Sigmoid colon (tissue), 7 donors: ENCODE data around the gene ADARB2. TPM values are rescaled to one million over a fixed set of nuclear protein-coding genes. Genes with fewer than 3 reads are reported as not detected.

Experiments used
- DNase-seq: peaks from one replicate; pipeline ENCODE4 v3.0.0-alpha.2; 2019
- H3K27ac ChIP-seq, 4 donors: fragments of 200-600 bp; sonication (generic); one replicate each; pipeline ENCODE4 v1.5.1; 2016 to 2019; ENCODE audit warnings: mild to moderate bottlenecking in 1 of 4
- H3K27me3 ChIP-seq, 3 donors: fragments of 200-600 bp; sonication (generic); one replicate each; pipeline ENCODE4 v1.5.1; 2019; ENCODE audit warnings: mild to moderate bottlenecking in 1 of 3
- H3K36me3 ChIP-seq, 4 donors: fragments of 200-600 bp; sonication (generic); one replicate each; pipeline ENCODE4 v1.5.1; 2016 to 2019
- H3K4me1 ChIP-seq, 4 donors: fragments of 200-600 bp; sonication (generic); one replicate each; pipeline ENCODE4 v1.5.1; 2017 to 2019
- H3K4me3 ChIP-seq, 4 donors: fragments of 200-600 bp; sonication (generic); one replicate each; pipeline ENCODE4 v1.5.1; 2017 to 2019; ENCODE audit warnings: mild to moderate bottlenecking in 2 of 4, moderate library complexity in 1 of 4
- H3K9me3 ChIP-seq, 4 donors: fragments of 200-600 bp in 3 of 4; sonication (generic) in 3 of 4; one replicate each; pipeline versions ENCODE4 v1.5.1 to v1.6.1; 2013 to 2019
- EP300 ChIP-seq, 4 donors: sonication (generic); formaldehyde crosslinking; IDR thresholded peaks; one replicate each; pipeline ENCODE4 v1.6.1; 2017; ENCODE audit warnings: antibody characterized with exemption in 4 of 4
- POLR2A ChIP-seq, 2 donors: fragments of 450-650 bp; IDR thresholded peaks; one replicate each; pipeline ENCODE4 v1.6.1; 2016; ENCODE audit warnings: antibody characterized with exemption in 2 of 2, mild to moderate bottlenecking in 2 of 2, moderate library complexity in 2 of 2
- POLR2AphosphoS5 ChIP-seq, 4 donors: sonication (generic); formaldehyde crosslinking; IDR thresholded peaks; one replicate each; pipeline ENCODE4 v1.6.1; 2017; ENCODE audit warnings: antibody characterized with exemption in 4 of 4
- WGBS, 2 donors: extraction: QIAGEN DNeasy Blood & Tissue Kit; methylation state at CpG; one replicate each; pipeline ENCODE4 v1.1.7; 2013; 5-methylcytosine and 5-hydroxymethylcytosine counted together
- intact Hi-C: fragments of 100-400 bp; cut with DNase I; formaldehyde crosslinking; loops from one replicate; pipeline ENCODE4 v1.15.1; 2023
- polyA plus RNA-seq, 3 donors: library from polyadenylated mRNA; stranded (reverse); fragments of 200-250 nt; gene quantifications; one replicate each; pipeline ENCODE4 v1.2.3, GENCODE V29; 2013
- total RNA-seq, 4 donors: library from RNA; depleted of rRNA; stranded (reverse); fragments of >200 nt; gene quantifications; one replicate each; pipeline ENCODE4 v1.1.0, GENCODE V29; 2016
- TF ChIP-seq, protein P1 (sequence below), 4 experiments: fragments of 450-650 bp in 3 of 4; fragments of 200-600 bp in 1 of 4; IDR thresholded peaks; one replicate each; pipeline ENCODE4 v1.5.1; 2016 to 2019; ENCODE audit warnings: antibody characterized with exemption in 4 of 4, mild to moderate bottlenecking in 3 of 4, moderate library complexity in 2 of 4
- donor health status: healthy with polysubstance abuse.
- donor health status: Bipolar disorder and iron deficiency.
- donor health status: healthy.

The ADARB2 gene
- total and polyA plus RNA-seq, 7 donors: 0.60 to 5.9 (median 3.5) TPM; not detected in 1

DNA sequence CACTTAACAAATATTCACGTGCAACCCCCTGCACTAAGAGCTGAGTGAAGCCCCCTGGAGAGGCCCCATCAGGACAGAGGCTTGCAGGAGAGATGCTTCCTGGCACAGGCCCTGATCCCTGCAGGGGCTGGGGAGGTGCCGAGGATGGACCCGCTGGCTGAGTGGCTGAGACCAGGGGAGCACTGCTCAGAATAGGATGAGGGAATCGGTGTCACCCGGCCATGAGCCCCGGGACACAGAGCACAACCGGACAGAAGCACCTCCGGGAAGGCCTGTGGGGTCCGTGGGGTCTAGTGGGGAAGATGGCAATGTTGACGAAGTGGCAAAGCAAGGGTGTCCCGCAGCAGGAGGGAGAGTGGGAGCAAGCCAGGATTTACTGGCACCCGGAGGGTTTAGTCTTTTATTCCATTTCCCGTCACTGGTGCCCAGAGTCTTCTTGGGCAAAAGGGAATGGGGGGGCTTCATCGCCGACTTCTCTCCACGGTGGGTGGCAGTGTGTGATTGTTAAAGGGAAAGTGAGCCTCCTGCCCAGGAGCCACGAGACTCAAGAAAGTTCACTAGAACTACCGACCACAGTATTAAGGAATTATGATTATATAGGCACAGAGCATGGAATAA is 140.7 kb downstream of the ADARB2 start:
- H3K36me3 ChIP-seq: no peaks in the 10 kb centered on the region
- H3K9me3 ChIP-seq: no peaks in the 10 kb centered on the region
- no peaks in the 10 kb centered on the region for H3K4me1 ChIP-seq
- H3K27ac ChIP-seq: no peak overlapping the region
- no peak overlapping the region for H3K4me3 ChIP-seq
- TF ChIP-seq, protein P1, sequence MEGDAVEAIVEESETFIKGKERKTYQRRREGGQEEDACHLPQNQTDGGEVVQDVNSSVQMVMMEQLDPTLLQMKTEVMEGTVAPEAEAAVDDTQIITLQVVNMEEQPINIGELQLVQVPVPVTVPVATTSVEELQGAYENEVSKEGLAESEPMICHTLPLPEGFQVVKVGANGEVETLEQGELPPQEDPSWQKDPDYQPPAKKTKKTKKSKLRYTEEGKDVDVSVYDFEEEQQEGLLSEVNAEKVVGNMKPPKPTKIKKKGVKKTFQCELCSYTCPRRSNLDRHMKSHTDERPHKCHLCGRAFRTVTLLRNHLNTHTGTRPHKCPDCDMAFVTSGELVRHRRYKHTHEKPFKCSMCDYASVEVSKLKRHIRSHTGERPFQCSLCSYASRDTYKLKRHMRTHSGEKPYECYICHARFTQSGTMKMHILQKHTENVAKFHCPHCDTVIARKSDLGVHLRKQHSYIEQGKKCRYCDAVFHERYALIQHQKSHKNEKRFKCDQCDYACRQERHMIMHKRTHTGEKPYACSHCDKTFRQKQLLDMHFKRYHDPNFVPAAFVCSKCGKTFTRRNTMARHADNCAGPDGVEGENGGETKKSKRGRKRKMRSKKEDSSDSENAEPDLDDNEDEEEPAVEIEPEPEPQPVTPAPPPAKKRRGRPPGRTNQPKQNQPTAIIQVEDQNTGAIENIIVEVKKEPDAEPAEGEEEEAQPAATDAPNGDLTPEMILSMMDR (IDR thresholded peaks at IDR 0.05): no peak
- no peak for TF ChIP-seq EP300 (IDR thresholded peaks at IDR 0.05)
- TF ChIP-seq POLR2AphosphoS5 (IDR thresholded peaks at IDR 0.05): no peak
- intact Hi-C loops: no loop called here
- DNase-seq: no peak
- H3K27me3 ChIP-seq: no peaks in the 10 kb centered on the region
- WGBS, 2 donors: 82 to 86% methylated on average over 18 of the region's 18 CpGs

DNA sequence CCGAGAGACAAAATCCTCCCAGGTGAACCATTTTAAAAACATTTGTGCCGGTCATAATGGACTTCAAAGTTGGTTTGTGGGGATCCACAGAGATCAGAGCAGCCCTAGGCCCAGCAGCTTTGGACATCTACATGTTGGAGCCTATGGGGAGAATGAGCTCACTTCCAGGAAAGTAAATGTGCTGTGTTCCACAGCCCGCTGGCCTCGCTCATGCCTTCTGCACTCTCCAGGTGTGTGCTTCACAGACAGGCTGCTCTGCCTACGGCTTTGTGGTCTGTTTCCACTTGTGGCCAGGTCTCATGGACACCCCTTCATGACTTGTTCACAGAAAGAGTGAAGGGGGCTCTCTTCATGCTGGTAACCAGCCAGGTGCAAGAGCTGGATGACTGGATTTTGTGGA is 141.6 kb downstream of the ADARB2 start:
- TF ChIP-seq POLR2A (IDR thresholded peaks at IDR 0.05): no peak
- TF ChIP-seq EP300 (IDR thresholded peaks at IDR 0.05): no peak
- TF ChIP-seq POLR2AphosphoS5 (IDR thresholded peaks at IDR 0.05): no peak
- TF ChIP-seq, protein P1 (IDR thresholded peaks at IDR 0.05): no peak
- no peak overlapping the region for H3K4me3 ChIP-seq
- H3K27me3 ChIP-seq: no peaks in the 10 kb centered on the region
- intact Hi-C loops: no loop called here
- H3K9me3 ChIP-seq: no peaks in the 10 kb centered on the region
- H3K36me3 ChIP-seq: no peaks in the 10 kb centered on the region
- no peaks in the 10 kb centered on the region for H3K4me1 ChIP-seq
- no peak overlapping the region for H3K27ac ChIP-seq
- WGBS, 2 donors: 86 to 87% methylated on average over 5 of the region's 5 CpGs
- no peak for DNase-seq

DNA sequence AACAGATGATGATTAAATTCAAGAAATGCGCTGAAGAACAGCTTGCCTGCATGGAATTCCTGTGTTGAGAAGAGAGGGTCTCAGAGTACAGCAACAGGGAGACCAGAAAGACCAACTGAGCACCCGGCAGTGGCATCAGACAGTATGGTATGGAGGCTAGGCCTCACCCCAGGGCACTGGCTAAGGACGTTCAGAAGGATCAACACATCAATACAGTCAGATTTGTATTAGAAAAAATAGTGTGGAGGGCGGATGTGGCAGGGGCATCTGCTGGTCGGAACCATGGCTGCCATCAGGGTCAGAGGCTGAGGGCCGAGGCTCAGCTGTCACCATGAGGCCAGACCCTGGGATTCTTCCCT is 142.1 kb downstream of the ADARB2 start:
- no peak for TF ChIP-seq POLR2AphosphoS5 (IDR thresholded peaks at IDR 0.05)
- TF ChIP-seq, protein P1 (IDR thresholded peaks at IDR 0.05): no peak
- no peak for TF ChIP-seq EP300 (IDR thresholded peaks at IDR 0.05)
- TF ChIP-seq POLR2A (IDR thresholded peaks at IDR 0.05): no peak
- intact Hi-C loops: no loop called here
- Histone ChIP-seq H3K4me1 (no peaks in the 10 kb centered on the region), H3K9me3 (no peaks in the 10 kb centered on the region), H3K27ac (no peak overlapping the region), H3K36me3 (no peaks in the 10 kb centered on the region), H3K27me3 (no peaks in the 10 kb centered on the region), H3K4me3 (no peak overlapping the region)
- no peak for DNase-seq
- WGBS, 2 donors: 67 to 81% methylated on average over 6 of the region's 6 CpGs

DNA sequence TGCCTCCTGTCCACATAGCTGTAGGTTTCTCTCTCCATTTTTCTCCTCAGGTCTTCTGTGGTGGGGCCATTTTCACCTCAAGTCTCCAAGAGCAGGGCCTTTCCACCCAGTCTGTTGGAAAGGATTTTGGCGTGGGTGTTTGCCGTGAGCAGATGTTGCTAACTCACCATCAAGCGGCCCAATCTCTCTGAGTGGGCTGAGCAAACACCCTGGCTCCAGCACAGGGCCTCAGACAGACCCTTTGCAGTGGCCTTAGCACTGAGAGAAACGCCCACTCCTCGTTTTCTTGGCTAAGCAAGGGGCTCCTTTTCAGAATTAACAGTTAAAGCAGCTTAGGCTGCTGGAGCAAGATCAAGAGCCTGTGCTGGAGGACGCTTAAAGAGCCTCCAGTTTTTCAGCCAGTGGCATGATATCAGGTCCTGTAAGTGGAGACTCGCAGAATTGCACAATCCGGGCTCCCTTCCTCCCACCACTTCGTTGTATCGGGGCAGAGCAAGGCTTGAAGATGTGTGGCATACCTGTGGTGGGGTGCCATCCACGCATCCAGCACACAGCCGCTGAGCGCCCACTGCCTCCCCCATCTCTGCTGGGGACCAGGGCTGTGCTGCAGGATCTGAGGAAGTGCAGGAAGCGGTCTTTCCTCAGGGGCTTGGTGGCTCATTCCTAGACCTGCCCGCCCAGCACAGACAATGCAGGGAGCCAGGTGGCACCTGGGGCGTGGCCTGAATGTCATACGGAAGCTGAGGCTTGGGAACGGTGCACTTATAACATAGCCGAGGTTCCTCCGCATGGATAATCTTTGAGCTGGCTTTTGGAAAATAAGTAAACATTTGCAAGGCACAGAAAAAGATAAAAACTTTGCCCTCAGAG is 142.7 kb downstream of the ADARB2 start:
- TF ChIP-seq POLR2A (IDR thresholded peaks at IDR 0.05) (no peak), EP300 (IDR thresholded peaks at IDR 0.05) (no peak), POLR2AphosphoS5 (IDR thresholded peaks at IDR 0.05) (no peak)
- TF ChIP-seq, protein P1 (IDR thresholded peaks at IDR 0.05): no peak
- Histone ChIP-seq H3K27ac (no peak overlapping the region), H3K27me3 (no peaks in the 10 kb centered on the region), H3K4me3 (no peak overlapping the region), H3K9me3 (no peaks in the 10 kb centered on the region), H3K4me1 (no peaks in the 10 kb centered on the region), H3K36me3 (no peaks in the 10 kb centered on the region)
- 46 to 72% methylated on average over 20 of the region's 20 CpGs for WGBS, 2 donors
- no peak for DNase-seq
- intact Hi-C loops: no loop called here
